Rectal smooth muscle tissue (tissue), 1 donor: ENCODE measurements around the gene STEAP3.

Experiments
- H3K27ac ChIP-seq: one replicate; pipeline ENCODE4 v1.7.0; 2013; ENCODE audit warnings: low read depth, low read length, inconsistent platforms
- H3K27me3 ChIP-seq: one replicate; pipeline ENCODE4 v1.7.0; 2013; ENCODE audit warnings: low read length; ENCODE audit not compliant: control insufficient read depth, insufficient read depth
- H3K36me3 ChIP-seq: one replicate; pipeline ENCODE4 v1.7.0; 2013; ENCODE audit warnings: low read length; ENCODE audit not compliant: control insufficient read depth, insufficient read depth
- H3K4me1 ChIP-seq: one replicate; pipeline ENCODE4 v1.7.0; 2013; ENCODE audit warnings: low read length; ENCODE audit not compliant: control insufficient read depth, insufficient read depth
- H3K4me3 ChIP-seq: one replicate; pipeline ENCODE4 v1.7.0; 2013; ENCODE audit warnings: low read length
- H3K9ac ChIP-seq: one replicate; pipeline ENCODE4 v1.7.0; 2013; ENCODE audit warnings: low read length

The STEAP3 gene

DNA sequence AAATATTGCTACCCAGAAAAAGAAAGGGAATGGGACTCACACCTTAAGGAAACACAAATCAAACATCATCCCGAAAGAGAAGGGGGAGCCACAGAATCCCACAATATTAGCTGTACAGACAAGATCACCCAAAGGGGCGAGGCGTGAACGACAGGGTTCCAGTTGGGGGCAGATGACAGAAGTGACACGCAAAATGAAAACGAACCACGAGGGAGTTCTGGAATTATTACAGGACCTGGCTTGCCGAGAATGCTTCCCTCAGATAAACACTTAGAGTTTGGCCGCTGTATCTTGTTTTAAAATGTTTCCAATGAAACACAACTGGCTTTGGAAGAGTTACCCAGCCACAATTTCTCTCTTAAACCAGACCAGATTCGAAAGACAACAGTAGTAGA lies 82.6 kb downstream of the STEAP3 start:
- Histone ChIP-seq H3K9ac (no peak overlapping the region), H3K4me3 (peak overlapping the region; percentile 44), H3K27ac (peak overlapping the region; percentile 14), H3K36me3 (no peaks in the 10 kb centered on the region), H3K27me3 (no peaks in the 10 kb centered on the region), H3K4me1 (peaks cover 2% of the 10 kb centered on the region)

DNA sequence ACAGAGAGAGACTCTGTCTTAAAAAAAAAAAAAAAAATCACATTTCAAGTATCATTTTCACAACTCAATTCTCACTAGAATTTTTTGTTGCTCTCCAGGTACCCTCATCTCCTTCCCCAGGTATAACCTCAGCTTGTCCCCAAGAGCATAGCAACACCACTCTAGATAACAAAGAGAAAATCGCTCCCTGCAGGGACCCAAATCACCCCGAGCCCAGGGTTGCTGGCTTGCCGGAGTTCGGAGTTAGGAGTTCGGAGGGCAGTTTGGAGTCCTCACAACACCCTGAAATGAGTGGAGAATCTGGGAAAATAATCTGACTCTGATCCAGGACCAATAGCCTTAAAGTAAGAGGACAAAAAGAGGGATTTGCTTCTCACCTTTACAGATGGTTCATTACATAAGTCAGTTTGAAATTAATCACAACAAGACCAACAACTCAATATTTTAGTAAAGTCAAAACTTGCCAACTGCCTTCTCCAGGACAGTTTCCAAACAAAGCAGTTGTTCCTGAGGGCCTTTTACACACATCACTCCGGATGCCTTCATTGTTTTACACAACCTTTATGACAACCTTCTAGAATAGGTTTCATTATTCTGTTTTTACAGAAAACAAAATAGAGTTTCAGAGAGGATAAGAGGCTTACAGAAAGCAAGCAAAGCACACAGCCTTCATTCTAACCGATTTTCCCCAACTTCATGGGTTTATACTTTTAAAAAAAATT lies 83.9 kb downstream of the STEAP3 start:
- Histone ChIP-seq H3K9ac (no peak overlapping the region), H3K27ac (no peak overlapping the region), H3K4me3 (no peak overlapping the region), H3K4me1 (peaks cover 2% of the 10 kb centered on the region), H3K27me3 (no peaks in the 10 kb centered on the region), H3K36me3 (no peaks in the 10 kb centered on the region)

GRCh38 chr2:119308793-119309330 lies 85.2 kb downstream of the STEAP3 start:
- Histone ChIP-seq H3K9ac (no peak overlapping the region), H3K27me3 (no peaks in the 10 kb centered on the region), H3K4me3 (no peak overlapping the region), H3K36me3 (no peaks in the 10 kb centered on the region), H3K27ac (no peak overlapping the region), H3K4me1 (peaks cover 2% of the 10 kb centered on the region)

GRCh38 chr2:119311371-119311770 lies 87.7 kb downstream of the STEAP3 start:
- Histone ChIP-seq H3K27me3 (no peaks in the 10 kb centered on the region), H3K9ac (no peak overlapping the region), H3K27ac (no peak overlapping the region), H3K4me1 (no peaks in the 10 kb centered on the region), H3K36me3 (no peaks in the 10 kb centered on the region), H3K4me3 (no peak overlapping the region)

DNA sequence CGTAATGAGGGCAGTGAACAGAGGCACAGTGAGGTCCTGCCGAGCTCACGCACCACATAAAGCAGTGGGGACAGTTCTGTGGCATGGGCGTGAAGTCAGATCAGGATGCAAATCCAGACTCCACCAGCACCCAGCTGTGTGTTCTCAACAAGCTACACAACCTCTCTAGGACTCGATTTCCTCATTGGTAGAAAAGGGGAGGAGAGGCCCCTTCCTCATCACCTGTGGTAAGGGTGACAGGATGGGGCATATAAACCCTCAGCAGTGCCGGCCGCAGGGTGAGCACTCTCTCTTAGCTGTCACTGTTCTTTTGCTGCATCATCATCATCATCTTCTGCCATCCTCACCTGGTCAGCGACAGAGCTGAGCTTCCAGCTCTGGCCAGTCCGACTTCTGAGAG lies 88.2 kb downstream of the STEAP3 start:
- Histone ChIP-seq H3K9ac (no peak overlapping the region), H3K36me3 (no peaks in the 10 kb centered on the region), H3K4me3 (no peak overlapping the region), H3K27ac (no peak overlapping the region), H3K4me1 (no peaks in the 10 kb centered on the region), H3K27me3 (no peaks in the 10 kb centered on the region)
